Iris pigment epithelial cell (primary cell): ENCODE results near the gene MIR17HG.

Source experiments
- DNase-seq: peaks from one replicate; pipeline ENCODE4 v3.0.0-alpha.2; 2011; ENCODE audit warnings: low read depth

Gene MIR17HG

DNA sequence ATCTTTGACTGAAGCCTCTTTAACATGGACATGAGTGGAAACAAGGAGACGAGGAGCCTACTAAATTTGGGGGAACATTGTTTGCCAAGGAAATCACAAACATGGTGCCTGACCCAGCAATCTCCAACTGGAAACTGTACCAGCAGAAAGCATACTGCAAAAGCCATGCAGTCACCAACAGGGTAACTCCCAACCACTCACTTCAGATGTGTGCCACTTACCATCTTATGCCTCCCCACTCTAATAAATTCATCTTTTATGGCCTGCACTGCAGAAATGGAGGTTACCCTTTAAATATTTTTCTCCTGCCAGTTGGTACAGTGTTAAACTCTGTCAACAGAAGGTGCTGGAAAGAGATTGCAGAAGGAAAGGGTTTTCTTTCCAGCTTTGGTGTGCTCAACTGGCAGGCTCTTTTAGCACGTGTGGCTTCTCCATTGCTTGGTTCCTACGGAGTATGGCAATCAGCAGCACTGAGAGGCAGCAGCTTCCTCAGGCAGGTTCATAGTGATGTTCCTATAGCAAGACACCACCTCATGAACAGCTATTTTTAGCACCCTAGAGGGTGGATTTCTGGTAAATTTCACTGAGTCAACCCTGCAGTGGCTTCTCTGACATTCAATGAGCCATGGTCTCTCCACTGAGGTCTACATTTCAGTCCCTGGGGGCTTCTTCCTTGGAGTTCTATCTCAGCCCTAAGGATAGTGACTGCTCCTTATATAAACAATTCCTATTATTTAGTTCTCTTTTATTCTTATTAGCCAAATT lies 21.4 kb downstream of the MIR17HG start:
- DNase-seq, result no peak

DNA sequence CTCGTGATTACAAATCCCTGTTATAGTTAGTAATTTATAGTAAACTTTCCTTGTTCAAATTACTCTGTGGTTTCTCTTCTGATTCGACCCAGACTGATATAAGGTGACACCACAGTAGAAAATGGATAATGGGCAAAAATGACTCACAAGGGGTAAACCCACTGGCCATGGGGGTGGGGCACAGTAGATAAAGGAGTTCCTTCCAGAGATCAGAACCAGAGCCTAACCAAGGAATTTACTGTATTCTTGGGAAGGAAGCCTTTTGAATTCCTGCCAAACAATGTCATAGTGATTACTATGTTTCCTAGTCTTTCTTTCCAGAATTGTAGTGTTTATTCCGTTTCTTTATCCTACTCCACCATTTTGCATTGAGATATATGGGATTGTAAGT lies 21.9 kb downstream of the MIR17HG start:
- peak; percentile 47 for DNase-seq

DNA sequence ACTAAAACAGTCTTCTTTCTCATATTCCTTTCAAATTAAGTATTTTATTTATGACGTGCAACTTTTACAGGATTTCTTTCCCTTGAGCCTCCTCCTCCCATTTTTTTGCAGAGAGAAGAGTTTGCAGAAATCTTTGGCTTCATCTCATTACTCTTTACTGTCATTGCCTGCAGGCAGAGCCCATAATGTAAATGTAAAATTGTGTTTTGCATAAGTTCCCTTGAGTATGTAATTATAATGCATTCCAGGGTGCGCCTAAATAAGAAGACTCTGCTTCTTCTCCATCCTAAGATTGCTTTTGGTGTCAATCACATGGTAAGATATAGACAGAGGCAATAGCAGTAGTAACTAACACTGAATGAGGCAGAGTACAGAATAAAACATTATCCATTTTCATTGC lies 23.0 kb downstream of the MIR17HG start:
- DNase-seq, result no peak

DNA sequence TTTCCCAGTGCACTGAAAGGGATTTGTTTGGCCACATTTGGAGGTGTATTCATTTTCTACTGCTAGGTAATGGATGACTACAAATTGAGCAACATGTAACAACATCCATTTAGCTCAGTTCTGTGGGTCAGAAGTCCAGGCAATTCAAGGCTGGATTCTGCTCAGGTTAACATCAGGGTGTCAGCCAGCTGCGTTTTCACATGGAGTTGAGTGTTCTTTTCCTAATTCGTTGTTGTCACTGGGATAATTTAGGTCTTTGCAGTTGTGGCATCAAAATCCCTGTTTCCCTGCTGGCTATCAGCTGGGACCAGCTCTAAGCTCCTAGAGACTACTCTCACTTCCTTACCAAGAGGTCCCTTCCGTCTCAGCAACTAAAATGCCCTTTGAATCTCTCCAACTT lies 25.4 kb downstream of the MIR17HG start:
- no peak for DNase-seq

DNA sequence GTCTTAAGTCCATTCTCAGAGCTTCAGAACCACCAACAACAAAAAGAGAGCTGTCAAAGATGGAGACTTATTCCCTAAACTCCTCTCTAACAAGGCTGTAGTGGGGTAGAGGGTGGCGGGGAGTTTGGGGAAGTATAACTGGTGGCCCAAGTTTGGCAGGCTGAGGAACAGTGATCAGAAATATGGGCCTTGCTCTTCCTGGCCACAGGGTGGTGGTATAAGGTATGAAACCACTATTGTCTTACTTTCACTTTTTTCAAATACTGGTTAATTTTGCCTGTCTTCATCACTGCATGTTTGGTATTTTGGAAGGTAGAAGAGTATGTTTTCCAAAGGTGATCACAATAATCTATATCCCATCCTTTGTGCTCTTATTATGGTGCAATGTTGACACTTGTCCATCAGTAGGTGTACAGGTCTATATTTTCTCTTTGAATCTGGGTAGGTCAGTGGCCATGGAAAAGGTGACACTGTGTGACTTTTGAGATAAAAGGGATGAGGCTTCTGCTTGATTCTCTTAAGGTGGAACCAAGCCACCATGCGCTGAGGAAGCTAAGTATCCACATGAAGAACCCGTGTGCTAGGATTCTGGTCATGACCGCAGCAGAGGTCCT lies 27.7 kb downstream of the MIR17HG start:
- DNase-seq, result peak; percentile 19

DNA sequence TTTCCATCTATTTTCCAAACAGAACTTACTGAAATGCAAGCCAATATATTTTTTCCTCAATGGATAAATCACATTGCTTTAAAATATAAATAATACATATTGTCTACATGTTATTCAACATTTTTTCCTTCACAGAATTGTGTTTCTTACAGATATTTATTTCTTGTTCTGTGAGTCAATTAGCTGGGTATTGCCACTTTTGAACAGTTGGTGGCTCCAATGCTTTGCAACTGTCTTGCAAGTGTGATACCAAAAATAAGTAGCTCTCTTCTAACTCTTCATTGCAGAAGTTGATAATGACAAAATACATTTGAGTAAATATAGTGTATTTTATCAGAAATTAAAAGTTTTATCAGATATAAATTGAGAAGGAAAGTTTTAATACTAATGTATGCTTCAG lies 33.9 kb downstream of the MIR17HG start:
- peak; percentile 12 for DNase-seq

DNA sequence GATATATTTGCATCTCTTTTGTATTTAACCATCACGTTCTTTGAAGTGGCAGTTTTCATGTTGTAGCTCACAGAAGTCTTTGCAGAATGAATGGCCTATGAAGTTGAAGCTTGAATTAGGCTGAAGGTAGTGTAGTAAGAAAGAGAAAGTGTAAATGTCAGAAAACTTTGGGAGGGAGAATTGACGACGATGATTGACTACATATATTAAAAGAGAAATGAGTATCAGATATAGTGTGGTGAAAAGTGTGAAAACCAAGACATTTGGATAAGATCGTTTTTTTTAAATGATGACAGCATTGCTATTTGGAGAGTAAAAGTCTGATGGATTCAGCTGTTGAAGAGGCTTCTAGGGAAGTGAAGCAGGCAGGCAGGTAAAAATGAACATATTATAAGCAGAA lies 36.3 kb downstream of the MIR17HG start:
- no peak for DNase-seq

DNA sequence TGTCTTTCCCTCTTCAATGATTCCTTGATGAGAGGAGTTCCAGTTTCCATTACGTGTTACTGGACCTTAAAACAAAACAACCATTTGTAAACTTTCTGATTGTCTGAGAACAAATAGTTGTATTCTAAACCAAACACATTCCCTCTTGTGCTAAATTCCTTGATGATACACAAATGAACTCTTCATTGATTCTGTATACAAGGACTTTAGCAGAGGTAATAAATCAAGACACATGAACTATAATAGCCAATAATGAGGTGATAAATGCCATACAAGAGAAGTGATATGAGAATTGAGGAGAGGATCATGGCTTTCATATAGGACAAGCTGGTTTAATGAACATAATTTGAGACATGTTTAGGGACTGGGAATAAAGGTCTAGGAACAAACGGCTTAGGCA lies 37.4 kb downstream of the MIR17HG start:
- no peak for DNase-seq

DNA sequence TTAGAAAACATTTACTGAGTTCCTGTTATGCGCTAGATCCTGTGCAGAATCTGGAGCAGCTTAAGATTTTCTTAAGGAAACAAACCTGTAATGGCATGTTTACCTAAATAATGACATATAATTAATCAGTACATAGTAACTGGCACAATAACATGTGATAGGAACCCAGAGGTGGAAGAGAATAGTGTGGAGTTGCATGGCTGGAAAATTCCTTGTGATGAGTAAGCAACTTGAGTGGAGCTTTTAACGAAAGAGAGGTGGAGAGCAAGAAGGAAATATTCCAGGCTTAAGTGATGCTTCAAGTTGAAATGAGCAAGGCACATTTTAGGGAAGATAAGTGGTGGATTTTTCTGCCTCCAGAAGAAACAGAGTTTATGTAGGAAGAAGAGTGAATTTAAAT lies 41.7 kb downstream of the MIR17HG start:
- no peak for DNase-seq

DNA sequence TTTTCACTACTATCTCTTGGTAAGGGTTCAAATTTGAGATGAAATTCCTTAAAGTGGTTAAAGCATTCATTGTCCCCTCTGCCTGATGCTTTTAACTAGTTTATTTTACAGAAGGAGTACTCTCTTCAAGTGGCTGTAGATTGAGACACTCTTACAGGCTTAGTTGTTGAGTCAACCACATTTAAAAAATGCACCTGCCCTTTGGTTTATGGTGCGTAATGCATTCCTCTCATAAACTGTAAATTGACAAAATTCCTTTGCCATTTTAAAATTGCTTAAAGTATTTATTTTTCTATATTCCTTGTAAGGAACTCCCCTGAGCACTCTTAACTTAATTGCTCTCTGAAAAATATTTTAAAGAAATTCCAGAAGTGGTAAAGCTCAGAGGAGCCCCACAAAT lies 50.1 kb downstream of the MIR17HG start:
- no peak for DNase-seq

DNA sequence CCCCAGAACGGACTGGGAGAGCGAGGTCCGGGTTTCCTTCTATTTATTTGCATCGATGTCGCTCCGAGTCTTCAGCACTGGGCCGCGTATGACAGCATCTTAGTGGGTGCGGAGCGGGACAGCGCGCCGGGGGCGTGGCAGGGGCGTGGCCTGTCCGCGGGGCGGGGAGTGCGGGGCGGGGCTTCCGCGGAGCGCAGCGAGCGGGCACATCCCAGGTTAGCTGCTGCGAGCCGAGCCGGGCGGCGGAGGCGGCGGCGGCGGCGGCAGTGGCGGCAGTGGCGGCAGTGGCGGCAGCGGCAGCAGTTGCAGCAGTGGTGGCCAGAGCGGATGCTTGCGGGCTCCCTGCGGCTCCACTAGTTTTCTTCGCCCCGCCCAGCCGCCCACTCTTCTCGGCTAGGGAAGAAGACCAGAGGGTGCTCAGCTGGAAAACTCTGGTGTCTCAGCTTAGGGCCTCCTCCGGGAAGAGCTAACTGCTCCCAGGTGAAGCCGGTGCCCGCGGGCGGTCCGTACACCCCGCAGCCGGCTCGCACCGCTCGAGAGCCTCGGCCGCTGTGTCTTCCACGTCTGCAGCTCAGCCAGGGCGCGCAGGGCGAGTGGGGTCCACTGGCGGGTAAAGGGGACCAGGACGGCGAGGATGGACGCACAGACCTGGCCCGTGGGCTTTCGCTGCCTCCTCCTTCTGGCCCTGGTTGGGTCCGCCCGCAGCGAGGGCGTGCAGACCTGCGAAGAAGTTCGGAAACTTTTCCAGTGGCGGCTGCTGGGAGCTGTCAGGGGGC lies 51.1 kb downstream of the MIR17HG start, which contains the start of gene GPC5:
GPC5 (plus strand) TSS at position 209 of the 776 bp plus-strand sequence.
- DNase-seq, result peak; percentile 34

DNA sequence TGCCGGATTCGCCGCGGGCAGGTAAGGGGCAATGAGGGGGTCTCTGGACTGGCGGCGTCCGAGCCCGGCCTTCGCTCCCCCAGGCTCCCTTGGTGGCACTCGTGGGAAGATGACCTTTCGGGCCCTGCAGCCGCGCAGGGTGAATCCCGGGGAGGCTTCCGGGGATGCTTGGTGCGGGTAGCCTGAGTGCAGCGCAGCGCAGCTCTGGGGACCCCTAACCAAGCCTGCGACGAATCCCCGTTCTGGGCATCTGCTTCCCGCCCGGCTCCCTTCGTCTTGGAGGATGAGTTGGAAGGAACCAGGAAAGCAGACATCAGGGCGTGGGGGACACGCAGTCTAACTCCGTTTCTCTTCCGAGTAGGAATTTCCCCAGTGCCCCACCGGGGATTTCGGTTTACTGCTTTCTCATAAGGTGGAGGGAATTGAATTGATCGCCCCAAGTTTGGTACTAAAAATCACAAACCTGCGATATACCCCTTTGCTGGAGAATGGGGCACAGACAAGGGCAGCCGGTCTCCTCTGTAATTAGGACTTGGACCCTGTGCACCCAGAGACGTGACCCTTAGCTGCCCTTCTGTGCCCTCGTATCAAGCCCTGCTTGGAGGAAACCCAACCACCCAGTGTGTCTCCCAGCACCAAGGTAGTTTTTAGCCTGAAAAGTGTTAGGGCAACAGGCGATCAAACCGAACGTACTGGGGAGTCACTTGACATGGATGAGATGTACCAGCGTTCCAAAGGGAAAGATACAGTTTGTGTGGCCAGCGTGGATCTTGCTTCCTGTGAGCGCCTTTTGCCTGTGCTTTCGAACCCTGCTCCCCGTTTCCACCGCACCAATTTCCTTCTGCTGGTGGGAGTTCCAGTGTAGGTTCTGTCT lies 51.9 kb downstream of the MIR17HG start:
- DNase-seq, result no peak

DNA sequence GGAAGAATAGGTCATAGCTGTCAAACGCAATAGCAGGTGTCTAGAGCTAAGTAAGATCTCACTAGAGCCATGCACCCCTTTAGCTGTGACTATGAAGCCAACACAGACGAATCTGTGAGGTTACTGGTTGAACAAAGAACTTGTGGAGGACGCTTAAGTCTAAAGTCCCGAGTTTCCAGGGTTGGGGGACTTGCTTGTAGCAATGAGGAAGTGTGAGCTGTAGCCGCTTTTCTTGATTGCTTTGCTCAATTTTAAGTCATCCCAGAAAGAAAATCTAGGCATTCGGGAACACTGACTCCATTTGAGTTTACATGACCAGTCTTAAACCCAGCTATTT lies 52.5 kb downstream of the MIR17HG start:
- no peak for DNase-seq

DNA sequence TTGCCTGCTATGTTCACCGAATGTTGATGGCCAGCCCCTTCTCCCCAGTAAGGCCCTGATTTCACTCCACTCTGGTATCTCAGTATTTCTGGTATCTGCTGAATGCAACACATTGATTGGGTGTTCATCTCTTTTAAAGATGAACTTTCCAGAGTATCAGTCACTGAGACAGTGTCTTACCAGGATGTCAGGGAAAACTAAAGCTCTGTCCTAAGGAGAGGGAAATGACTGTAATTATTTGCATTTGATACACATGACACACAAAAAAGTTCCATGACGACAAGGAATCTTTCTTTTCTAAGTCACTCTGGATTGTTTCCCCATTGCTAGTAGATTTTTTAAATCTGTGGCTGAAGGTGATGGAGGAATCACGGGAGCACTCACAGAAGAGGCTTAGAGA lies 53.2 kb downstream of the MIR17HG start:
- no peak for DNase-seq

DNA sequence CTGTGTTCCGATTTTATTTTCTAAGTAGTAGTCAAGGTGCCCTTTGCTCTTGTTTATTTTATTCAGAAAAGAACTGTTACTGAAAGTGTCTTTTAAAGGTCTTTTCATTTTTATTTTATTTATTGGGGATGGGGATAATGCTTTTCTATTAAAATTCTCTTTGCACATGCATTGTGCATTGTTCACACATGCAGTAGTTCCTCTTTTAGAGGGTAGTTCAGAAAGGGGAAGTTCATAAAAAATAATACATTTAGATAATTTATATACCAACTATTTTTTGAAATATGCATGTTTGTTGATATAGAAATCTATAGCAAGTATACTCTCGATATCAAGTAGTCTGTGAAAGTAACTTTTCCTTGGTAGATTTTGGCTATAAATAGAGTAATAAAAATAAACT lies 54.4 kb downstream of the MIR17HG start:
- DNase-seq, result no peak
